Measurements from ENCODE around the gene VSIG10L.

DNA sequence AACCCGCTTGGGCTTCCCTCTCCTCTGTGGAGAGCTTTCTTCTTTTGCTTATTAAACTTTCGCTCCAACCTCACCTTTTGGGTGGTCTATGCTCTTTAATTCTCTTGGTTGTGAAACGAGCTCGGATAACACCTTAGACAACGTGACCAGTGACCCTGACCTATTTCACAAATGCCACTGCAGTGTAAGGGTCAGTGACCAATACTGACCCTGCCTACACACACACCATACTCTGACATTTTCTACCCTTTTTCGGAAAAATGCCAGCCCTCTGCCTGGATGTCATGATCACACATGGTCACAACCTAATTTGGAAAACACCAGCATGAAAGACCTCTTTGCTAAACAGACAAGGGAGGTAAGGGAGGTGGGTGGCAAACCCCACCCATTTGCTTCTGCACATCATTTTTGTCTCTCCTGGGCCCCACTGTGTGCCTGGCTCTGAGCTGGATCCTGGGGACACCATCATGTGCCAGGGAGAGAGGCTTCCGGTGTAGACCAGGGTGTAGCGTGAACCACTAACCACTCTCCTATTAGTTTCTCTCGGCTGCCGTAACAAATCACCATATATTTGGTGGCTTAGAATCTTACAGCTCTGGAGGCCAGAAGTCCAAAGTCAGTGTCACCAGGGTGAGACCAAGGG lies 14.3 kb upstream of the VSIG10L start:
- TF ChIP-seq, protein P1, sequence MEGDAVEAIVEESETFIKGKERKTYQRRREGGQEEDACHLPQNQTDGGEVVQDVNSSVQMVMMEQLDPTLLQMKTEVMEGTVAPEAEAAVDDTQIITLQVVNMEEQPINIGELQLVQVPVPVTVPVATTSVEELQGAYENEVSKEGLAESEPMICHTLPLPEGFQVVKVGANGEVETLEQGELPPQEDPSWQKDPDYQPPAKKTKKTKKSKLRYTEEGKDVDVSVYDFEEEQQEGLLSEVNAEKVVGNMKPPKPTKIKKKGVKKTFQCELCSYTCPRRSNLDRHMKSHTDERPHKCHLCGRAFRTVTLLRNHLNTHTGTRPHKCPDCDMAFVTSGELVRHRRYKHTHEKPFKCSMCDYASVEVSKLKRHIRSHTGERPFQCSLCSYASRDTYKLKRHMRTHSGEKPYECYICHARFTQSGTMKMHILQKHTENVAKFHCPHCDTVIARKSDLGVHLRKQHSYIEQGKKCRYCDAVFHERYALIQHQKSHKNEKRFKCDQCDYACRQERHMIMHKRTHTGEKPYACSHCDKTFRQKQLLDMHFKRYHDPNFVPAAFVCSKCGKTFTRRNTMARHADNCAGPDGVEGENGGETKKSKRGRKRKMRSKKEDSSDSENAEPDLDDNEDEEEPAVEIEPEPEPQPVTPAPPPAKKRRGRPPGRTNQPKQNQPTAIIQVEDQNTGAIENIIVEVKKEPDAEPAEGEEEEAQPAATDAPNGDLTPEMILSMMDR (IDR thresholded peaks at IDR 0.05), result no peak
- TF ChIP-seq KDM1A (IDR thresholded peaks at IDR 0.05; ENCODE audit: low read depth) (no peak), SMC3 (IDR thresholded peaks at IDR 0.05) (no peak), JUNB (IDR thresholded peaks at IDR 0.05) (no peak)
